HUDEP-2 (cell line): ENCODE measurements around the gene MAPKAPK3.
"Not testable (repeated sequence)": the region's sequence is repeated elsewhere in the genome, so short reads cannot be mapped to it uniquely, and the experiment has no call there.

ENCODE experiments used
- DNase-seq, 76 experiments: peaks; one replicate each; lab custom pipeline; 2025; ENCODE audit not compliant: unreplicated experiment in 76 of 76; lab: John Stamatoyannopoulos, UW

MAPKAPK3 gene

DNA sequence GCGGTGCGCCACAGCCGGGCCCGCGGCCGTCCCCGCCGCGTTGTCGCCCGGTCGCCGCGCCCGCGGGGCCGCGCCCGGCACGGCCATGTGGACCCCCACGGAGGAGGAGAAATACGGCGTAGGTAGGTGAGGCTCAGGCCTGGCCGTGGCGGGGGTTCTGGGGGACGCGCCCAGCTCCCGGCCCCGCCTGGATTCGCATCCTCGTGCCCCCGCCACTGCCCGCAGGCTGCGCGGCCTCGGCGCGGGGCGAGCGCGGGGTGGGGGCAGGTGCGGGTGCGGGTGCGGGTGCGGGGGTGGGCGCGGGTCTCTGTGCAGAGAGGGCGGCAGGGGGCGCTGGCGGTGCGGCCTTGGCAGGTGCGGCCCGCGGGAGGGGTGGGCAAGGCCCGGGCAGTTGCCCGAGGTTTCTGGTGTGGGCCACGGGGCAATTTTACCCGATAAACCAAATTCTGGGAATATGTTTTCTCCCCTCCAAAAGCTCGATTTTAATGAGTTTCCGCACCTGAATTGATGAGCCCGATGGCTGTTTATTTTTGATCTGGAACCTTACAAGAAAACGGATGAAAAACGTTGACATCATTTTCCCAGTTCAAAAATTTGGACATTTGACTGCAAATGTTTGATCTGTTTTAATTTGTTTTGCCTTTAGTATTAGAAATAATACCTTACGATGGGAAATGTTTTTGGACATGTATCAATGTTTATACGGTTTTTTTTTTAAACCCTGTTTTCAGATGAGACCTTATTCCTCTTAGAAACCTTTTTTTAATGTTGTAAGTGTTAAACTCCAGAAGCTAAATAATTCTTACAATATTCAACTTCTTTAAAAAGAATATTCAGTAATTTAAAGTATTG is 58.5 kb downstream of the MAPKAPK3 start:
- DNase-seq: peak in 6 of 76 experiments; percentile 1 to 6 (median 4)

GRCh38 chr3:50676031-50676705 is 59.2 kb downstream of the MAPKAPK3 start:
- DNase-seq: no peak

DNA sequence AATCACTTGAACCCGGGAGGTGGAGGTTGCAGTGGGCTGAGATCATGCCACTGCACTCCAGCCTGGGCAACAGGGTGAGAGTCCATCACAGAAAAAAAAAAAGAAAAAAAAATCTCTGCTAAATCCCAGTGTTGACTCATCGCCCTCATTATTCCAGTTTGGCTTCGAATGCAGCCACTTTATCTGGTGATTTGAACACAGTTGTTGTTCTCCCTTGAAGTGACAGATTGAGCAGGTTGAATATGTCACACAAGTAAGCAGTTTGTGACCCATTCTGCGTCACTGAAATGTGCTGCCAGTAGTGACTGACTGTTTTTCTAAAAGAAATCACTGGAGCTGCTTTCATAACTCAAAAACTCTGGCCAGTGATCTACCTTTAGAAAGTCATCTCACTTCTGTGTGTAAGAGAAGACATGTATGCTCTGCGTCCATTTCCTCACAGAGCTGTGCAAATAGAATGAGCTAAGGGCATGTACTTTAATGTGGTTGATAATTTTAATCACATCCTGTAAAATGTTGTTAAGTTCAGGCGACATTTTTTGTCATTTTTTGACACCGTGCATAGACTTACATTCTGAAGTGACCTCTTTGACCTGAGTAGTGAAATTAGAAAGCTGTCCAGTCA is 70.3 kb downstream of the MAPKAPK3 start:
- no peak for DNase-seq

DNA sequence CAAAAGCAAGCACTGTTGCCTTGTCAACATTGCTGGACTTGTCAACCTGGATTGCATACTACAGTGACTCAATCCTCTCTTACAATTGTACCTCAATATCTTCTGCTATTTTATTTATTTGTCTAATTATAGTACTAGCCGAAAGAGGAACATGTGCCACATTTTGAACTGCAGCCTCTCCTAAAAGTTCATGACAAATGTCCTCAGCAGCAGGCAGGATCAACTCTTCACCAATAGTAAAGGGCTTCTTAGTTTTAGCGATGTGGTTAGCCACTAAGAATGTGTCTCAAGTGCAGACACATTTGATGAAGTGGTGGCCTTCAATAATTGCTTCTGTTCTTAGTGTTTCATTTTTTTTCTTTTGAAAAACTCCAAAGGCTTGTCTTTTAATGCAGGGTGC is 71.0 kb downstream of the MAPKAPK3 start:
- no peak for DNase-seq

GRCh38 chr3:50688602-50689001 is 71.7 kb downstream of the MAPKAPK3 start:
- not testable (repeated sequence) for DNase-seq

- DNase-seq: no peak
Measured at GRCh38 chr3:50689558-50689957, 72.6 kb downstream of the MAPKAPK3 start.

DNA sequence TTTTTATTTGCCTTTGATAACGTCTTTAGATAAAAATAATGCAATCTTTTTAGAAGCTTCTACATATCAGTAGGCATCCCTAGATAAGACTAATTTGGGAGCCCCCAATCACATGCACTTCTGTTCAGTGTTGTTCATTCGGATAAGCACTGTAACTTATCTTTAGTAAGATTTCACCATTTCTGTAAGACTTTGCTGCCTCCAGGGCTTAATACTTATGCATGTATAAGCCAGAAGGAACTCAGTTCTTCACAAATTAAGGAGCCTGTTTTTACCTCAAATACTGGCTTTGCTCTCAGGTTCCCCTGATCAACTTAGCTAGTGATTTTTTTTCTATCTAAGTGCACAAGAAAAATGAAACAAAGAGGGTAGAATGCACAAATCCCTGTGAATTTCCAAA is 78.1 kb downstream of the MAPKAPK3 start:
- DNase-seq: no peak

DNA sequence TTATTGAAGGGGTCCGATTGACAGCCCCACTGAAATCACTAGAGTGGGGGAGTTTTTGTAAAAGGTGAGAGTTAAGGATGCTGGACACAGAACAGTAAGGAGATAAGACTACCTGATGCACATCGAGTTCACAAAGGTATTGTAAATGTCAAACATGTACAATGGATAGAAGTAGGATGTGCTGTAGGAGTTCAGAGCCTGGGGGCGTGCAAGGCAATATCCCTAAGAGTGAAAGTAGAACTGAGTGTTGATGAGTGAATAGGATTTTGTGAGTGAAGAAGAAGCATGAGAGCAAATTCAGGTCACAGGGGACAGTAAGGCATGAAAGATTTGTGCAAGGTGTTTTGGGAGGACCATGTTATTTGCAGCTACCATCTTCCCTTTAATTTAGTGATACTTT is 79.3 kb downstream of the MAPKAPK3 start:
- no peak for DNase-seq

GRCh38 chr3:50698269-50698668 is 81.3 kb downstream of the MAPKAPK3 start:
- no peak for DNase-seq
